ENCODE measurements around the gene PTPN5.
A peak's percentile ranks its signal among the peaks of the same experiment; 100 is the strongest.
"Not testable (repeated sequence)": the region's sequence is repeated elsewhere in the genome, so short reads cannot be mapped to it uniquely, and the experiment has no call there.

Gene PTPN5

GRCh38 chr11:18706330-18707243, 85.0 kb downstream of the PTPN5 start:
- DNase-seq, result peak; percentile 48

- no peak for DNase-seq
Observed at GRCh38 chr11:18705651-18706281, 85.8 kb downstream of the PTPN5 start.

- no peak for DNase-seq
Observed at GRCh38 chr11:18704698-18705097, 86.9 kb downstream of the PTPN5 start.

- DNase-seq, result no peak
Observed at GRCh38 chr11:18704045-18704645, 87.5 kb downstream of the PTPN5 start.

GRCh38 chr11:18703001-18703763, 88.4 kb downstream of the PTPN5 start:
- DNase-seq, result no peak

GRCh38 chr11:18701614-18702216, 89.9 kb downstream of the PTPN5 start:
- no peak for DNase-seq

GRCh38 chr11:18700872-18701271, 90.7 kb downstream of the PTPN5 start:
- no peak for DNase-seq

- no peak for DNase-seq
Observed at GRCh38 chr11:18700375-18700774, 91.2 kb downstream of the PTPN5 start.

- no peak for DNase-seq
Observed at GRCh38 chr11:18699848-18700261, 91.7 kb downstream of the PTPN5 start.

- DNase-seq, result no peak
Observed at GRCh38 chr11:18699269-18699596, 92.4 kb downstream of the PTPN5 start.

GRCh38 chr11:18698341-18699268, 93.0 kb downstream of the PTPN5 start, which contains the start of gene TMEM86A:
Gene TMEM86A (plus strand): TSS chr11:18698779. CDS start chr11:18698887, 108 bp downstream.
- peak; percentile 88 for DNase-seq

GRCh38 chr11:18697576-18697975, 94.0 kb downstream of the PTPN5 start:
- no peak for DNase-seq

GRCh38 chr11:18696638-18697225, 94.9 kb downstream of the PTPN5 start:
- no peak for DNase-seq

GRCh38 chr11:18692941-18693760, 98.4 kb downstream of the PTPN5 start:
- no peak for DNase-seq

GRCh38 chr11:18691467-18692140, 100.0 kb downstream of the PTPN5 start:
- not testable (repeated sequence) for DNase-seq

- no peak for DNase-seq
Observed at GRCh38 chr11:18684267-18684666, 107.3 kb downstream of the PTPN5 start.

- no peak for DNase-seq
Observed at GRCh38 chr11:18682466-18682865, 109.1 kb downstream of the PTPN5 start.

GRCh38 chr11:18681949-18682348, 109.6 kb downstream of the PTPN5 start:
- not testable (repeated sequence) for DNase-seq
